H1 (cell line): ENCODE measurements around the gene EBF3. TPM values are rescaled to one million over a fixed set of nuclear protein-coding genes. Genes with fewer than 3 reads are reported as not detected.

ENCODE experiments used
- CHD1 ChIP-seq: IDR thresholded peaks from 2 replicates; pipeline ENCODE4 v1.6.1; 2012; ENCODE audit warnings: low read depth, low read length, improper control_type of control experiment
- CTBP2 ChIP-seq: IDR thresholded peaks from 2 replicates; pipeline ENCODE4 v1.7.0; 2011; ENCODE audit warnings: borderline replicate concordance, mild to moderate bottlenecking, moderate library complexity, mixed read lengths, low read length; ENCODE audit not compliant: insufficient read depth, insufficient read length
- CTCF ChIP-seq, 3 experiments: IDR thresholded peaks; 1 replicate in 2 of 3; 2 replicates in 1 of 3; pipeline versions ENCODE4 v1.5.1 to v1.6.1; 2011; ENCODE audit warnings: low read length in 3 of 3, mild to moderate bottlenecking in 3 of 3, inconsistent platforms in 2 of 3, low read depth in 1 of 3, moderate library complexity in 1 of 3; ENCODE audit not compliant: insufficient read depth in 1 of 3; ENCODE audit errors: control extremely low read depth in 1 of 3
- GABPA ChIP-seq: IDR thresholded peaks from 2 replicates; pipeline ENCODE4 v1.6.1; 2011; ENCODE audit warnings: mild to moderate bottlenecking, low read length, moderate library complexity, borderline replicate concordance; ENCODE audit not compliant: insufficient read depth
- JUN ChIP-seq: IDR thresholded peaks from 2 replicates; pipeline ENCODE4 v1.6.1; 2011; ENCODE audit warnings: low read depth, mild to moderate bottlenecking, improper control_type of control experiment, low read length
- KDM5A ChIP-seq: fragments of 200-600 bp; IDR thresholded peaks from 2 replicates; pipeline ENCODE4 v1.7.1; 2012; ENCODE audit warnings: mild to moderate bottlenecking, low read length, inconsistent platforms, mixed read lengths
- MAX ChIP-seq: IDR thresholded peaks from 2 replicates; pipeline ENCODE4 v1.6.1; 2012; ENCODE audit warnings: inconsistent platforms
- POLR2AphosphoS5 ChIP-seq: IDR thresholded peaks from 2 replicates; pipeline ENCODE4 v1.6.1; 2011; ENCODE audit warnings: low read depth, low read length
- RNF2 ChIP-seq: fragments of 200-900, 300-1000 bp; sonication (generic); IDR thresholded peaks from 2 replicates; pipeline ENCODE4 v1.7.1; 2016; ENCODE audit warnings: borderline replicate concordance, low read depth, mild to moderate bottlenecking, antibody characterized with exemption, low read length; ENCODE audit not compliant: poor library complexity, severe bottlenecking; ENCODE audit errors: missing control alignments
- SIRT6 ChIP-seq: IDR thresholded peaks from one replicate; pipeline ENCODE4 v1.7.1; 2012; ENCODE audit warnings: low read length, inconsistent platforms
- SIX5 ChIP-seq: IDR thresholded peaks from 2 replicates; pipeline ENCODE4 v1.6.1; 2011; ENCODE audit warnings: mild to moderate bottlenecking, low read depth, low read length
- SUZ12 ChIP-seq: fragments of 200-600 bp; sonication (generic); IDR thresholded peaks from 2 replicates; pipeline ENCODE4 v1.6.1; 2012; ENCODE audit warnings: mild to moderate bottlenecking, inconsistent platforms, low read length, moderate library complexity, mixed read lengths
- TAF1 ChIP-seq: IDR thresholded peaks from 2 replicates; pipeline ENCODE4 v1.6.1; 2011; ENCODE audit warnings: mild to moderate bottlenecking, low read depth, low read length
- TBP ChIP-seq: IDR thresholded peaks from 2 replicates; pipeline ENCODE4 v1.6.1; 2011; ENCODE audit warnings: low read depth, low read length, improper control_type of control experiment
- polyA plus RNA-seq, 7 experiments: library from polyadenylated mRNA; depleted of rRNA in 3 of 7; stranded (reverse) in 5 of 7; unstranded in 2 of 7; fragments of >200 nt in 5 of 7; fragments of 200-250 nt in 2 of 7; gene quantifications; 1 replicate in 5 of 7; 2 replicates in 1 of 7; 4 replicates in 1 of 7; pipeline versions ENCODE4 v1.2.1 to v1.2.3, GENCODE V29; 2011 to 2013; ENCODE audit warnings: missing spikeins in 2 of 7, mixed read lengths in 2 of 7
- total RNA-seq: library from RNA; stranded (reverse); fragmentation: NEBNext Ultra II Directional; extraction: Animal tissue kit (Norgen Biotek cat#: 25700); gene quantifications from 2 replicates; pipeline ENCODE4 v1.2.1, GENCODE V29; 2021

EBF3 gene
- total and polyA plus RNA-seq, 2 of the 8 experiments (the other 6 are each of a cell fraction or from before 2014, with no cell fraction given), result 0.08 to 0.26 TPM

- TF ChIP-seq CTCF (IDR thresholded peaks at IDR 0.05; ENCODE audit: control extremely low read depth in 1 of 3, insufficient read depth in 1 of 3, low read depth in 1 of 3, low read length in 3 of 3) (no peak), CTBP2 (peak; percentile 66), JUN (no peak), RNF2 (peak; percentile 78), TAF1 (no peak), SIX5 (no peak), CHD1 (no peak), POLR2AphosphoS5 (no peak), SUZ12 (peak; percentile 99), GABPA (0 out of 2 replicates have a peak, but pooled peaks have one; percentile 7), KDM5A (no peak), SIRT6 (no peak), TBP (no peak), MAX (no peak)
Measured at GRCh38 chr10:129964611-129965424, 744 bp upstream of the EBF3 start (continued).
